Mammary epithelial cell (primary cell): Measurements from ENCODE around the gene DEFB124.

ENCODE experiments used
- CTCF ChIP-seq, 2 donors: IDR thresholded peaks in 1 of 2; conservative IDR thresholded peaks in 1 of 2; 2 replicates each; pipeline ENCODE4 v1.5.1; 2011 to 2012; ENCODE audit warnings: inconsistent platforms in 2 of 2, low read length in 2 of 2, mild to moderate bottlenecking in 2 of 2, control low read depth in 1 of 2, low read depth in 1 of 2; ENCODE audit not compliant: insufficient read depth in 1 of 2; ENCODE audit errors: extremely low read depth in 1 of 2
- EZH2 ChIP-seq: IDR thresholded peaks from 2 replicates; pipeline ENCODE4 v1.6.1; 2012; ENCODE audit warnings: low read length, inconsistent platforms, borderline replicate concordance

GRCh38 chr20:31418307-31418706 is 56.6 kb downstream of the DEFB124 start:
- TF ChIP-seq EZH2 = no peak
- TF ChIP-seq CTCF (conservative IDR thresholded peaks at IDR 0.05 in 1 of 2, IDR thresholded peaks at IDR 0.05 in 1 of 2; ENCODE audit: extremely low read depth in 1 of 2, insufficient read depth in 1 of 2, low read depth in 1 of 2, low read length in 2 of 2) = no peak
